HG03558 (cell line): Measurements from ENCODE around the gene IFRD1.

Experiments used
- ATAC-seq: cut with Tn5 transposase; IDR thresholded peaks from one replicate; pipeline ENCODE4 v1.9.1; 2021; ENCODE audit warnings: moderate number of reproducible peaks; ENCODE audit not compliant: unreplicated experiment; ENCODE audit errors: extremely low read depth

IFRD1 gene

DNA sequence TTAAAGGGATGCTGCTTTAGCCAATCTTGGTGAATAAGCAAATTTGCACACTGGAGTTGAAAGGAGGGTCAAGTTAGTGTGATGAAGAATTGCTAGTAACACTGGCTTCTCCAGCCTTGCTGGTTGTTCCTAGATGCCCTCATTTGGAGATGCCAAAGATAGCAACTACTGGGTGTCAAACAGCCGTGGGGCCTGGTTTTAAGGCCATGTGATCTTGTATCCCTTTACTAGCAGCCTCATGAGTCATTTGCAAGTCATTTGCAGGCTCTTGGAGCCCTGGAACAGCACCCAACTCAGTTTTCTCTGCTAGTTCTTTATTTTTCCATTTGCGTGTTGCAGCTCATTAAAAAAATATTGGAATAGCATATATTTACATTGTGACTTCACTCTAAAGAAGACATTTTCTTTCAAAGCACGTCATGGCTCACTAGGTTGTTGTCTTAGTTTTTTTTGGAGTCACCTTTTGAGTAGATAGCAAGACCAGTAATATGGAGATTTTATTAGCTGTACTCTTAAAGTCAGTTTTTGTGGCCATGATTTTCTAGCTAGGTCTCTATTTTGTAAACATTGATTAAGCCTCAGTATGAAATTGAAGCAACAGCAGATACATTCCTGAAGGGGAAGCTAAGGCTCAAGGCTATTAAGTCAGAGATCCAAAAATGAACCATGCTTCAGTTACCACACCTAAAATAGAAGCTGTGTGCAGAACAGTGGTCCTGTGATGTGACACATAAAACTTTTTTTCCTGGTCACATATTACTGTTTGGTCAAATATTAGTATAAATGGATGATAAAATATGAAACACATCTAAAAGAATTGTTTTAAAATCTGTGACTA is 31.8 kb downstream of the IFRD1 start:
- ATAC-seq = no peak

DNA sequence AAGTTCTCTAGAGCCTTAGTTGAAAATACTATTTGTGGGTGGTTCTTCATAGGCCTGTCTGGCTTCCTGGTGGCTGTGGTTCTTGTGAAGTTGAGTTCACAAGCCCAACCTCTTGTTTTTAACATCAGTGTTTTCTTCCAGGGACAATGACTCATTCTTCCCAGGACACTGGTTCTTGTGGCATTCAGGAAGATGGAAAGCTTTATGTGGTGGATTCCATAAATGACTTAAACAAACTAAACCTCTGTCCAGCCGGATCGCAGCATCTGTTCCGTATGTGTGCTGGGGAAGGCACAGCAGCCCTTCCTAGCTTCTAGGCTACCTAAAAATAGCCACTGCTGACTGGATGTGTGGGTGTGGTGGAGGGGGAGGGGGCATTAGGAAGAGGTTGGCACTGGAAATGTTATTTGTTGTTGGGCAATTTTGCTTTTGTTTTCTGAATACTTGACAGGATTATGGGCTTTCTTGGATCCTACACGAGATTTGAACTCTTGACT is 34.5 kb downstream of the IFRD1 start:
- no peak for ATAC-seq

DNA sequence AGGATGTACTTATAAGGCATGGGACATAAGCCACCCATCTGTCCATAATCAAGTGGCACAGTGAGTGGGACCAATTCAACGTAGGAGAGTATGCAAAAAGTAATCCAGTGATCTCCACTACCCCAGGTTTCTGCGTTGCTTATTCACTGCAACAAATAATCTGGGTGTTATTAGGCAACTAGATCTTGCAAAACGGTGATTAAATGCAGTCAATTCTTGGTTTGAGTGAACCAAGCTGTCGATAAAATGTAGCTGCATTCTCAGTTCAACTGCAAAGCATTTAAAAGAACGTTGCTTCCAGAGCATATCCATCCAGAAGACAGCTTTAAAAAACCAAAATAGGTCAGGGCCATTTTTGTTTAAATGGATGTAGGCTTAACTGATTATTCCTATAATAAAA is 35.5 kb downstream of the IFRD1 start:
- no peak for ATAC-seq

DNA sequence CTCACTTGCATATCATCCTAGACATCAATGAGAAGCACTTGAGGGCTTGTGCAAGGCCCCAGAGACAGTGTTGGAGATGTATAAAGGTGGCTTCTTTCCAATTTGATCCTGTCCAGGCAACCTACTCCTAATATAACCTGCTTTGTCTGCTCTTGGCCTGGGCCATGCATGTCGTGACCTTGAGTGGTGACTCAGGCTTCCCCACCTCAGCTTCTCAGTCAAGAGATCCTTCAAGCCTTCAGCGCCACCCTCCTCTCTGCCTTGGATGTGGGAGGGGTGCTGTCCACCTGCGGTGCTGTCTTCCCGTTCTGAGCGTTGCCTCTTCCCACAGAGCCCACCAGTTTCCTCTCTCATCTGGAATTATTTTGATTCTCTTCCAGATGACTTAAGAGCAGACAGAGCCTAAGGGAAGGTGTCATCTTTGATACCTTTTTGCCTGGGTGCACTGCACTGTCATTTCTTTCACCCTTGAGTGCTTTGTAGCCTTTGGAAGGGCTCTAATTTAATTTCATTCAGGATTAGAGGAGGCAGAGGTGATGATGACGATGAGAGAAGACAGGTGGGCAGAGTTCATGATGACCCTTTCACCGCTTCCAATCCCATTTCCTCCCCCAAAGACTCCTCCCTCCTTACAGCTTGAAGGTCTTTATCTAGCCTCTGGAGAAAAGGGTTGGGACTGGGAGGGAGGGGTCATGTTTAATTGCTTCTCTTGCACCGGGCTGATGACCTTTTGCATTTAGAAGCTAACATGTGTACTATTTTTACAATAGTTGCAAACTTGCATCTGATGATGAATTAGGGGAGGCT is 37.4 kb downstream of the IFRD1 start:
- no peak for ATAC-seq

DNA sequence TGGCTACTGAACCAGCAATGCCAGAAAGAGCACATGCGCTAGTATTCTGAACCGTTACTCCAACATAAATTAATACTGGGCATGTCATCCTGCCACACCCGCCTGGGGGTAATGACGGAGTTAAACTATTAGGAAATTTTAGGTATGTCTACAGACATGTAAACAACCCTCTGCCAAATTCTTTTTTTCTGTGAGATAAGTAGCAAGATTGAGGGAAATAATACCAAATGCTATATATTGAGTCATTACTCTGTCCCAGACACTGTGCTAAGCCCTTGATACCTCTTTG is 37.9 kb downstream of the IFRD1 start:
- ATAC-seq = no peak

DNA sequence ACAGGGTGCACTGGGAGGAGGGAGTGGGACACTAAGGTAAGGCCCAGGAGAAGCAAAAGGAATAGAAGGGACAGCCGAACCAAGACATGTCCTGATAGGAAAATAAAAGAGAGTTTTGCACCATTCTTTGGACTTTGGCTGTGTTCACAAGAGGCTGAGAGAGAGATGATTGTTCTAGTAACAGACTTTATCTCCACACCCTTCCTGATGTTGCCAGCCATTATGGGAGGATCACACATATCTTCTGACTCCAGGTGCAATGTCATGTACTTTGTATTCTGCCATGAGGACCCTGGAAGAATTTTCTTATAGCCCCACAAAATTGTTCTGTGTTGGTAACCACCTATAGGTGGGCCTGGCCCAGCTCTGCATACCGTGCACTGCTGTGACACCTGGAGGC is 41.9 kb downstream of the IFRD1 start:
- no peak for ATAC-seq

DNA sequence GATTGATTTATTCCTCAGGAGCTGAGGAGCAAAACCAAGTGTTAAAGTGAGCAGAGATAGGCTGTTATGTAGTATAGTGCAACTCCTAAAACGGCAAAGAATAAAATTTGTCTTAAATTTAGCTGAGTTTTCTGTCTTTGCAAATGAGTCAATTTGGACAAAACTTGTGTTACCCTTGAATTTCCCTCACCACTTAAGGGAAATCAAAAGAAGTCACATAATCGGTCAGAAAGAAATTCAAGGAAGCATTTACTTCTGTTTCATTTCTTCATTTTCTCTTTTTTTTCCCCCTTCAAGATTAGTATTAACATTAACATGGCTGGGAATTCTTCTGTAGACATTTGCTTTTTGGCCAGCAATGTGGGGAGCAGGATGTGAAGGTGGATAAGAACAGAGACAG is 44.4 kb downstream of the IFRD1 start:
- no peak for ATAC-seq

DNA sequence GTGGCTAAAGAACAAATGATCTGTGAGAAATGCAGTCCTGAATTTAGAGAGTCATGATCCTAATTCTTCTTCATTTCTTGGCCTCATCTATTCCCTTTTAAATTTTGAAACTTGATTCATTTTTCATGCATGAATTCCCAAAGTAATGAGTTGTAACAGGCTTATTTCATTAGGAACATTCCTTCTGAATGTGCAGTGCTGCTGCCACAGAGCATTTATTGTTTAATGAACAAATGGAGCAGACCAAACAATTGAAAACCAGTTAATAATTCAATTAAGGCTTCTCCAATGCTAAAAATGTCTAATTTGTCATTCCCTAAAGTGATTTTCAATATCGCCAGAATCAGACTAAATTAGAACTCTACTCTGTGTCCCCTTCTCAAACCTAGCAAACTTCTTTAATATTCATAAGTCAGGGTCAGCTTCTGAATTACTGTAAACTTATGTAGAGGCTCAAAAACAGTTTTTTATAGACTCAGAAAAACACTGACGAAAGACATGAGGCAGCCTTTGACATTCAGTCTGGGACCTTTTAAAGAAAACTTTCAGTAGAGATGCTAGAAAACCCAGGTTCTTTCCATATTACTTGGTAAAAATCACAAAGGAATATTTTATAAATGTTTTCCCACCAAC is 45.0 kb downstream of the IFRD1 start:
- no peak for ATAC-seq

DNA sequence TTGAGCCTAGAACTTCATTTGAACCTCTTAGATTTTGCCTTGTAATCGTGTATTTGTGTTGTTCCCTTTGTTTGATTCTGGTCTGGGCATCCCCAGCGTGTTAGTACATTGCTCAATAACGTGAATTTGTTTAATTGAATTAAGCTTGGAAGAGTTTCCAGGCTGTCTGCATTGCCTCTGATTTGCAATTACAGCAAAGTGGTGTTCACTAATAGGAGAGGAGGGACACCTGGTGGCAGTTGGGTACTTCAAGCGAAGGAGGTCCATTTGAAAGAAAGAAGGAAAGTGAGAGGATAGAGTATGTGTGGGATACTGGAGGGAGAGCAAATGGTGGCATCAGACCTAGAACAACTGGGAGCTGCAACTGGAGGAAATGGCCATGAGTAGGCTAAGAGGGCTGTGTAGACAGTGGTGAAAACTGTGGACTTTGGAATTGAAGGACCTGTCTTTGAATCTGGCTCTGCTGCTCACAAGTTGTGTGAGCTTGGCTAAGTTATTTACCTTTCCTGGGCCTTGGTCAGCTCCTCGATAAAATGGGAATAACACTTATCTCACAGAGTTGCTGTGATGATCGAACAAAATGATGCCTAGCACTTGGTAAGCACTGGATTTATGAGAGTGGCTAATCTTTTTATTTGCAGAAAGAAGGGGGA is 45.7 kb downstream of the IFRD1 start:
- ATAC-seq = no peak

DNA sequence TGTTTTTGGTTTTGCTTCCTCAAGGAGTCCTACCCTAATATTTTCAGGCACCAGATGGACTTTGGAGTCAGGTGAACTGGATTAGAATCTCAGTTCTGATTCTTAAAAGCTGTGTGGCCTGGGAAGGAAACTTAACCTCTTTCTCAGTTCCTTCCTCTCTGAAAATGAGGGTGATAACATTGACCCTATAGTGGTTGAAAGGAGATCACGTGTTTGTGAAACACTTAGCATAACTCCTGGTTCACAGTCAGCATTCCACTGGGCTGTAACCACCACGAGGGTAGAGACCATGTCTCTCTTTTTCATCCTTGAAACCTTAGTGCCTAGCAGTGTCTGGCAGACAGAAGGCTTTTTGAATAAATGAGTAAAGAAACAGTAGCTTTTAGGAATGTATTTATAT is 47.2 kb downstream of the IFRD1 start:
- peak; percentile 74 for ATAC-seq

DNA sequence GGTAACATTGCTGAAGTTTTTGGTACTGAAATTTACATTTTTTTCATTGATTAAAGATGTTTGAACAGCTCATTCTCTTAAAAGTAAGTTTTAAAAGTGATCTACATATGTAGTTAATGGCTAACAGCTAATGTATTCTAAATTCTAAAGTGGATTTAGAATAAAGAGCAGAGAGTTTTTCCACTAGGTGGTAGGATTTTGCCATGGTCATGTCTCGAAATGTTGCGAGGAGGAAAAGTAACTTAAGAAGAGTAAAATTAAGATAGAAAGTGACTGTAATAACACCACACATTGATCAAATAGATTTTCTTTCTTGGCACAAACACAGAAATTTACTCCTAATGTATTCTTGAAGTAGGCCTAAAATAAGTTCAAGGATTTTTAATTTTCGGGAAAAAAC is 50.4 kb downstream of the IFRD1 start:
- ATAC-seq = no peak

DNA sequence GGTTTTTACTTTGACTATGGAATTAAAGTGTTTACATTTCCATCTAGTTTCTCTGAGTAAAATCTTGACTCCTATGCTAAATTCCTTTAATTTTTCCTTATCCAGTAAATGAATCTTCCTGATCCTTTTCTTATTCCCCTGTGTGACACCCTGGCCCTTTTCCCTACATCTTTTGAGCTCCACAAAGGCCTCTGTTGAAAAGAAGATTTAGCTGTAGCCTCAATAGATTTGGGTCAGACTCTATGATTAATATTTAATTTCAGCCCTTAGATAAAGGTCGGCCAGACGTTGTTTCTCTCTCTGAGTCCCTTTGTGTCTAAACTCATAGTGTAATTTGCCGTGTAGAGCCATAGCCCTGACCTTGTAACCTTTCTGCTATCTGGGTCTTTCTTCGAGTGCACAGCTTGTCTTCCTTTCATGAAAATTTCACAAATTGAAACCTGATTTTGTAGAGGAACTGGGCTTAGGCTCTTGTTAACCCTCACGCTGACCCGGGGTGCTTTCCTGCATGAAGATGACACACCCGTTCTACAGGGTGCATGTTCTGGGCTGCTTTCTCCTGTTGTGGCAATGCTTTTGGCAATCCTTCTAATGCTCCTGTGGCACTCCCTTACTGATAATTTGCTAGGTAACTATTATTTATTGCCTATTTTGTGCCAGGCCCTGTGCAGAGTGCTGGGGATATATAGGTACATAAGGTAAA is 51.7 kb downstream of the IFRD1 start:
- ATAC-seq = no peak

DNA sequence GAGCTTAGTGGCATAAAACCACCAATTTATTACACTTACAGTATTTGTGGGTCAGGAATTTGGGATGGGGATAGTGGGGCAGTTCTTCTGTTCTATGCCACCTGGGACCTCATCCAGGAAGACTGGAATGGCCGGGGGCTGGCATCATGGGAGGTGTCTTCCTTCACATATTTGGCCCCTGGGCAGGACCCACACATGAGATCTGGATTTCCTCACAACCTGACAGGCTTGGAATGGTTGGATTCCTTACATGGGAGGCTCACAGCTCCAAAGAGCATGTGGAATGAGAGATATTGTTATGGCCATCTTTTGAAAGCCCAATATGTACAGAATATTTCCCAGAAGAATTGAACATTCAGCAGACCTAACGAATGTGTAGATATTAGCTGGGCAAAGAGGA is 52.4 kb downstream of the IFRD1 start:
- ATAC-seq = no peak

DNA sequence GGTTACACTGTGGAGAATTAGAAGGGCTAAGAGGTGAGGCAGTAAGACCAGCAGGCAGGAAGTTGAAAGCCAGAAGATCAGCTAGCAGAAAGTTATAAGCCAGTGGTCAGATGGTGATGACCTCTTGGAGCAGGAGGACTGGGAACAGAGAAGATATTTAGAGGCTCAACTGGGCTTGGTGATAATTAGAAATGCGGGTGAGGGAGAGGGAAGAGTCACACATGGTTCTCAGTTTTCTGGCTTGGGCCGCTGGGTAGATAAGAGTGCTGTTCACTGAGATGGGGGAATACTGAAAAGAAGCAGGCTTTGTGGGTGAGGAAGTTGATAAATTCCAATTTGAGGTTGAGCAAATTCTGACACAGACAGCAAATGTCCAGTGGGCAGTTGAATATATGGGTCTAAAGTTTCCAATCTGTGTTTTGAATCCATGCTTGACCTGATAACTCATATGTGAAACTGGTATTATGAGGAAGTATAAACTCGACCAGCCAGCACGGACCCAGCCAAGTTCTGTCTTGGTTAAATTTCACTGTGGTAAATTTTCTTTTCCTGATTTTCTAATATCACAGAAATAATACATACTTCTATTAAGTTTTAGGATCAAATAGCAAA is 53.2 kb downstream of the IFRD1 start:
- no peak for ATAC-seq

DNA sequence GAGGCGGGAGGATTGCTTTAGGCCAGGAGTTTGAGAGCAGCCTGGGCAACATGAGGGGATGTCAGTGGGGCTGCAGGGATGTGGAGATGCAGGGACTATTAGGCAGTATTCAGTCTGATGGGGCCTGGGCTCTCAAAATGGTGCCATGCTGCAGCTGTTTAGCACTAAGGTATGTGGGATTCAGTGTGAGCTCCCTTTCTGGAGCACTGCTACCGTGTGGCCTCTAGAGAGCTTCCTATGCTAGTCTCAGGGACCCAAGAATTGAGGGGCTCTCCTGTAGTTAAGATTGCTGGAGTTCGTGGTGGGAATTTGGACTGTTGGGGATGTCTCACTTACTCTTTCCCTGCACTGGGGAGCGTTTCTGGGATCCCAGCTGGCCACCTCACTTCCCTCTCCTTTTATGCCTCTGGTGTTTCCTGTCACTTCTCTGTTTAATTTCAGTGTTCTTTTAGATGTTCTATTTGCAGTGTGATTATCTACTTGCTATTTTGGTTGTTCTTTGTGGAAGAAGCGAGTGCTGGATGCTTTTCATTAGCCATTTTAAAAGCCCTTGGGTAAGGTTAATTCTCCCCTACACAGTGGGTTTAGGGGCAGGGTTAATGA is 53.9 kb downstream of the IFRD1 start:
- no peak for ATAC-seq

DNA sequence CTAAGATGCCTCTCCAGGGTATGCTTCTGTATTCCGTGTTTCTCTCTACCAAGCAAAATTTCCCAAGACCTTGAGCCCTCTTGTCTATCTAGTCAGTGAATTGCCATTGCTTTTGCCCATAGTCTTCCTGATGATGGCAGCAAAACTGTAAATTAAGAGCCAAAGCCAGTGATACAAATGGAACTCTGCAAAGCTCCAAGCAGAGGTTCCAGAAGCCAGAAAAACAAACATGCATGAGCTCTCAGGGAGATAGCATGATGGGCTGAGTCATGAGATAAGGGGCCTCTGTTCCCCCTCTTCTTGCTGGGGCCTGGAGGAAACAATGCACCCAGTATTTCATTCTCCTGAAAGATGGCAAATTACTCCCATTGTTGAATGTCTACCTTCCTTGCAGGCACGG is 55.2 kb downstream of the IFRD1 start:
- no peak for ATAC-seq

DNA sequence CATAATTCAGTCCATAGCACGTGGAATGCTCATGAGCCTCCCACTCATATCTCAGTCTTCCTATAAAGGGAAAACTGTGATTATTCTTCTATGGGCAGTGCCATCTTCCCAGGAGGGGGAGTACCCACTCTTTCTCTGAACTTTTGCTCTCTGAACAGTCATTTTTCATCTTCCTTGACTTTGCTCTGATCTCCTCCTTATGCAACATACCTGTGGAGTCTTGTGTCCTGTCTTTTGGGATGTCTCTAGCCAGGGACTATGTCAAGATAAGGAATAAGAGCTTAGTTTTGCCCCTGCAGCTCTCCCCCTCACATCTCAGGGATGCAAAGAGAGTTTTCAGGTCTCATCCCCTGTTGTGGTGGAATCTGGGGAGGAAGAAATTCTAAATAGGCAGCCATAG is 58.1 kb downstream of the IFRD1 start:
- ATAC-seq = no peak

DNA sequence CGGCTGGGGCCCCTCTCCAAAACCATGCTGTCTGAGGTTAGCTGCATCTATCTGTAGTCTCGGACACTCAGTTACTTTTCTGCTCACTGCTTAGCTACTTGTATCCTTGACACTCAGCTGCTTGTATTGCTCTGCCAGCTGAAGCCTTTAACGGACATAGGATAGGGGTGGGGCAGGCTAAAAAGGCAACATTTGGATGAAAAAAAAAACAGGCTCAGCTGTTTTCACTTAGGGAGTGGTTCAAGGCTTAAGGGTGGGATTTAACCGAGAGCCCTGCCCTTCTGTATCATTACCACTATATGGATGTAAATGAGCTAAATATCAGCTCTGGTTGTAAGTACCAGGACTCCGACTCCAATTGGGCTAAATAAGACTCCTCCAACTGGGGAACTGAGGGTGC is 59.1 kb downstream of the IFRD1 start:
- no peak for ATAC-seq

DNA sequence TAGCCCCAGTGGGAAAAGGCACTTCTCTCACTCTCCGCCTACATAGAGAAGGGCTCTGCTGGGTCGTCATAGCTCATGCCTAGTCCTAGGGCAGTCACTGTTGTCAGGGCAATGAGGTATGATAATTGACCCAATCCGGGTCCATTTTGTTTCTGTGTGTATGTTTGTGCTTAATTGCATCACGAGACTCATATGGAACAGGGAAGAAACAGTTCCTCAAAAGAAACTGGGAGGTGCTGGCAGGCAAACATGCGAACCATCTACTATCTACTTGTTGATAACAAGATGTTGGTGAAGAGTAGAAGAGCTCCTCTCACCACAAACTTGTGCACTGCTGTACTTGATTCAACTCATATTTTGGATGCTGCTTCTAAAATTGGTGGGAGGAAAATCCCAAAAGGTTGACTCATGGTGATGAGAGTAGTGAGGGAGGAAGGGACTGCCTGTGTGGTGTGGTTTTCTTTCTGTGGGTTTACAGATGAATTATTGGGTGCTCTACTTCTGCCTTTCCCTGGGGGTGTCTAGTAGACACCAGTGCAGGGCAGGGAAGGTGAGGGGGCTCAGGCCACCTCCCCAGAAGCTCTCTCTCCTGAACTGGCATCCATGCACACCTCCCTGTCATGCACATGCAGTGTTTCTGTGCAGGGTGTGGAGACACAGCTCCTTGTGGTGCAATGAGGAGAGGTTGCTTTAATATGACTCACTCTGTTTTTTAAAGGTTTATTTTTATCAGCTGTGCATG is 59.9 kb downstream of the IFRD1 start:
- ATAC-seq = no peak
